Fibroblast of lung (primary cell): ENCODE results near the gene FAM107B.

Source experiments
- EZH2 ChIP-seq: IDR thresholded peaks from 2 replicates; pipeline ENCODE4 v1.5.1; 2012; ENCODE audit warnings: low read length, control low read depth, mild to moderate bottlenecking; ENCODE audit errors: missing control alignments
- TF ChIP-seq, protein P1 (sequence below), 2 donors: IDR thresholded peaks in 1 of 2; conservative IDR thresholded peaks in 1 of 2; 1 replicate in 1 of 2; 2 replicates in 1 of 2; pipeline ENCODE4 v1.5.1; 2011 to 2012; ENCODE audit warnings: low read length in 2 of 2, control low read depth in 1 of 2, inconsistent platforms in 1 of 2, low read depth in 1 of 2, mild to moderate bottlenecking in 1 of 2

DNA sequence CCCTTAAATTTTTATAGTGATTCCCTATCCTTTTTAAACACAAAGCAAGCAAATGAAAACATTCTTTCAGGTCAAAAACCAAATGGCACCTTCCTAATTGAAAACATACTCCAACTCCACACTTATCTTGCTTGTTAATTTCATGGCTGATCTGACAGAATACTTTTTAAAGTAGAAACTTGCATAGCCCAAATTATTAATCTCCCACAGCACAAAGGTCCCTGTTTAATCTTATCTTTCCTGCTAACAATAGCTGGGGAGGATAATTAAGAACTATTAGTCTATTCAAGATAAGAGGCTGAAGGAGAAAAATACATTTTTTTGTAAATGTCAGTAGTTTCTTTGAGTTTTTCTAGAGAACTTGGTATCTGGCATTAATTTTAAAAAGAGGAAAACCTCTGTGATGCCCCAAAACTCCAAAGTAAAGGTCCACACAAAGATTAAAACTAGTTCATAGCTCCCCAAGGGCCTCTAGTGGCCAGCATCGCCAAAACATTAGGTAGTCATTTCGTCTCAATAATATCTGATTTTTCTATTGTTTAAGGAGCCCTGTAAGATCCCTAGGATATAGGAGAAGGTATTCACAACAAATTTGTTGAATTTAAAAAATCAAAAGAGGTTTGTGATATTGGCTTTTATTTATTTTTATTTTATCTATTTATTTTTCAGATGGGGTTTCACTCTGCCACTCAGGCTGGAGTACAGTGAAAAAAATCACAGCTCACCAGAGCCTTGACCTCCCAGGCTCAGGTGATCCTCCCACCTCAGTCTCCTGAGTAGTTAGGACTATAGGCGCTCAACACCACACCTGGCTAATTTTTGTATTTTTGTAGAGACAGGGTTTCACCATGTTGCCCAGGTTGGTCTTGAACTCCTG is 48.4 kb upstream of the FAM107B start:
- TF ChIP-seq, protein P1, sequence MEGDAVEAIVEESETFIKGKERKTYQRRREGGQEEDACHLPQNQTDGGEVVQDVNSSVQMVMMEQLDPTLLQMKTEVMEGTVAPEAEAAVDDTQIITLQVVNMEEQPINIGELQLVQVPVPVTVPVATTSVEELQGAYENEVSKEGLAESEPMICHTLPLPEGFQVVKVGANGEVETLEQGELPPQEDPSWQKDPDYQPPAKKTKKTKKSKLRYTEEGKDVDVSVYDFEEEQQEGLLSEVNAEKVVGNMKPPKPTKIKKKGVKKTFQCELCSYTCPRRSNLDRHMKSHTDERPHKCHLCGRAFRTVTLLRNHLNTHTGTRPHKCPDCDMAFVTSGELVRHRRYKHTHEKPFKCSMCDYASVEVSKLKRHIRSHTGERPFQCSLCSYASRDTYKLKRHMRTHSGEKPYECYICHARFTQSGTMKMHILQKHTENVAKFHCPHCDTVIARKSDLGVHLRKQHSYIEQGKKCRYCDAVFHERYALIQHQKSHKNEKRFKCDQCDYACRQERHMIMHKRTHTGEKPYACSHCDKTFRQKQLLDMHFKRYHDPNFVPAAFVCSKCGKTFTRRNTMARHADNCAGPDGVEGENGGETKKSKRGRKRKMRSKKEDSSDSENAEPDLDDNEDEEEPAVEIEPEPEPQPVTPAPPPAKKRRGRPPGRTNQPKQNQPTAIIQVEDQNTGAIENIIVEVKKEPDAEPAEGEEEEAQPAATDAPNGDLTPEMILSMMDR (conservative IDR thresholded peaks at IDR 0.05 in 1 of 2, IDR thresholded peaks at IDR 0.05 in 1 of 2; ENCODE audit: low read depth in 1 of 2, low read length in 2 of 2) = peak; percentile 81 to 82
- TF ChIP-seq EZH2 = no peak
